Hematopoietic multipotent progenitor cell treated with erythropoietin and hydrocortisone succinate and interleukin-3 and kit ligand, for 17 days (in vitro differentiated cells): ENCODE measurements around the gene SNRNP25.

Experiments used
- DNase-seq: peaks from one replicate; pipeline ENCODE4 v3.0.0-alpha.2; 2015; ENCODE audit warnings: low spot score

The SNRNP25 gene

DNA sequence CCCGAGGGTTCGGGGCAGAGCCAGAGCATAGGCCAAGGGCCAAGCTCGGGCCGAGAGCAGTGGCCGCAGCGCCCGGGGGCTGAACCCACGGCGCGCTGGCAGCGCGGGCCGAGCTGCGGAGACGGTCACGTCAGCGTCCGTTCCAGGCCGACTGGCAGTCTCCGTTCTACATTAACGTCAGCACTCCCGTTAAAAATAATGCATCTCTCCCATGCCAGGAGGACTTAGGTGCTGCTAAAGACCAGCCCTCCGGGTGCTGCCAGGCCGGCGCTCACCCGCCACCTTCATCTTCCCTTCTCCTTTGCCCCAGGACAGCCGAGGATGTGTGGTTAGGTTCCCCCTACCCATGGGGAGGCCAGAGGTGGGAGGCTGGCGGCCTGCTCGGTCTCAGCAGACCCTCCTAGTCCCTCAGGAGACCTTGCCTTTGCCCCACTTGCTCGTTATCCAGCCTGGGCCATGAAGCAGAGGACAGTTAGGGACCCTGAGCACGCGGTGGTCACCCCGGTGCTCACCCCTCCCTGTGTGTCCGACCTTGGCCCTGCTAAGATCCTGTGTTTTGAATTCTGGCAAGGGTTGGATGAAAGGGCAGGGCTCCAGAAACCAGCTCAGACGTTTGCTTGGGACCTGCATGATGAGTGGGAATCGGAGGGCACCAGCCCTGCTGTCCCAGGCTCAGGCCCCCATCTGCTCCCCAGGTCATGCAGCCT lies 25.0 kb downstream of the SNRNP25 start:
- DNase-seq = no peak

GRCh38 chr16:79151-80054 lies 25.8 kb downstream of the SNRNP25 start:
- no peak for DNase-seq

GRCh38 chr16:83060-83603 lies 29.5 kb downstream of the SNRNP25 start:
- DNase-seq = no peak

DNA sequence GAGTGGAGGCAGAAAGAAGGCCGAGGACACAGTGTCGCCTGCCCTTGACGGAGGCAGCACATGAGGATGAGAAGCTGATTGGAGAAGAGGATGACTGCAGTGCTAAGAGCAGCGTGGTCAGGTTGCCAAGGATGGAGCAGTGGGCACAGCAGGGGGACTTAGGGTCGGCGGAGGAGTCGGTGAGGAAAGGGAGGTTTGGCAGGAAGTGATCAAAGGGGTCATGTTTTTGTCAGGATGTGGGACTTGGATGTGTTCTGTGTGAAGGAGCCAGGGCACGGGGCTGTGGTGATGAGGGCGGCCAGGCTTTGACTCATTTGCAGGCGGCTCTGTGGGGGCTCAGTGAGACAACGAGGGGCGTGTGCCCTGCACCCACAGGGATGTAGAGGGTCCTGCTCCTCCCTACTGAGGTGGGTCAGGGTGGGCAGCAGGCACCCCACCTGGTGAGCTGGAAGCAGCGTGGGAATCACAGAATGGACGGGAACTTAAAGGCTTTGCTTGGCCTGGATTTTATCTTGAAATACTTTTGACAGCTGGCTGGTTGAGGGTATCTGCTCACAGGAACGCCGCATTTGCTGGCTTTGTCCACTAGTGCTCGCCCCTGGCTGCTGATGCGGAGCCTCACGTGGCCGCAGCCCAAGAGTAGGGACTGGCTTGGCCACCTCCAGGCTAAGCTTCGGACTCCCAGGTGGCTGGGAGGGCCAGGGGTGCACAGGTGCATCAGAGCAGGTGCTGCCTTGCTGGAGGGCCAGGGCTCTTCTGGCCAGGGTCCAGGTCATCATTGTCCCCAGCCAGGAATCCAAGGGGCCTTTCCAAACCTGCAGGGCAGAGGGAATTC lies 30.4 kb downstream of the SNRNP25 start:
- DNase-seq = no peak

GRCh38 chr16:84718-85406 lies 31.2 kb downstream of the SNRNP25 start:
- no peak for DNase-seq

DNA sequence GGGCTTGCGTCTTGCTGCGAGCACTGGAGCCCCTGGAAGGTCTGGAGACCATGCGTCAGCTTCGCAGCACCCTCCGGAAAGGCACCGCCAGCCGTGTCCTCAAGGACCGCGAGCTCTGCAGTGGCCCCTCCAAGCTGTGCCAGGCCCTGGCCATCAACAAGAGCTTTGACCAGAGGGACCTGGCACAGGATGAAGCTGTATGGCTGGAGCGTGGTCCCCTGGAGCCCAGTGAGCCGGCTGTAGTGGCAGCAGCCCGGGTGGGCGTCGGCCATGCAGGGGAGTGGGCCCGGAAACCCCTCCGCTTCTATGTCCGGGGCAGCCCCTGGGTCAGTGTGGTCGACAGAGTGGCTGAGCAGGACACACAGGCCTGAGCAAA lies 31.8 kb downstream of the SNRNP25 start:
- DNase-seq = no peak

DNA sequence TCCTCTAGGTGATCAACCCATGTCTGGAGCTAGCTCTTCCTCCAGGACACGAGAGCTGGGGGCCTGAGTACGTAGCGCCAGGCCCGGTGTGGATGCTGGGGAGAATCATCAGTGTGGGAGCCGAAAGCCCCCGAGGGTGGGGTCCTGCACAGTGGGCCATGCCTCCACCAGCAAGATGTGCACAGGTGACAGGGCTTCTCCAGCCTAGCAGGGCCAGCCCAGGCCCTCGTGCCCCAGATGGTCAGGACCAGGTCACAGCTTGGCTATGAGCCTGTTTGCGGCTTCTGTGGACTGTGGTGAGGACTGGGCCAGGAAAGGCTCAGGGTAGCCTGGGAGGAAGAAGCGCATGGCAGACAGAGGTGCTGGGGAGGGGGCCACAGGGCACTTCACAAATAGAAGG lies 32.2 kb downstream of the SNRNP25 start:
- no peak for DNase-seq

DNA sequence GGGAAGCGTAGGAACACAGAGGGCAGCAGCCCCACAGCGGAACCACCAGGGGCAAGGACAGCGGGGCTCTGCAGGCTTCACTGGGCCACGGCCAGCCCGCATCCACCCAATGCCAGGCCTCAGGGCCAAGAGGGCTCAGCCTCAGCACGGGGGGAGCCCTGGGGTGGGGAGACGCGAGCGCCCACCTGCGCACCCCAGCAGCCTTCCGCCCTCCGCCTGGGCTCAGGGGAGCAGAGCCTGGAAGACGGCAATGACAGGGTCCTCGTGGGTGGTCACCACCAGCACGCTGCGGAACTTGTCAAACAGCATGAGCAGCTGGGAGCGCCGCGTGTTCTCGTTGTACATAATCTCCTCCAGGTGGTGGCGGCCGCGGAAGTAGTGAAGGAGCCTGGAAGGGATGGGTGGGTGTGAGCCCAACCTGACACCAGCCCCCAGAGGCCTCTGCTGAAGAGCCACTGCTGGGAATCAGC lies 32.9 kb downstream of the SNRNP25 start:
- no peak for DNase-seq

GRCh38 chr16:88613-89012 lies 35.0 kb downstream of the SNRNP25 start:
- no peak for DNase-seq

DNA sequence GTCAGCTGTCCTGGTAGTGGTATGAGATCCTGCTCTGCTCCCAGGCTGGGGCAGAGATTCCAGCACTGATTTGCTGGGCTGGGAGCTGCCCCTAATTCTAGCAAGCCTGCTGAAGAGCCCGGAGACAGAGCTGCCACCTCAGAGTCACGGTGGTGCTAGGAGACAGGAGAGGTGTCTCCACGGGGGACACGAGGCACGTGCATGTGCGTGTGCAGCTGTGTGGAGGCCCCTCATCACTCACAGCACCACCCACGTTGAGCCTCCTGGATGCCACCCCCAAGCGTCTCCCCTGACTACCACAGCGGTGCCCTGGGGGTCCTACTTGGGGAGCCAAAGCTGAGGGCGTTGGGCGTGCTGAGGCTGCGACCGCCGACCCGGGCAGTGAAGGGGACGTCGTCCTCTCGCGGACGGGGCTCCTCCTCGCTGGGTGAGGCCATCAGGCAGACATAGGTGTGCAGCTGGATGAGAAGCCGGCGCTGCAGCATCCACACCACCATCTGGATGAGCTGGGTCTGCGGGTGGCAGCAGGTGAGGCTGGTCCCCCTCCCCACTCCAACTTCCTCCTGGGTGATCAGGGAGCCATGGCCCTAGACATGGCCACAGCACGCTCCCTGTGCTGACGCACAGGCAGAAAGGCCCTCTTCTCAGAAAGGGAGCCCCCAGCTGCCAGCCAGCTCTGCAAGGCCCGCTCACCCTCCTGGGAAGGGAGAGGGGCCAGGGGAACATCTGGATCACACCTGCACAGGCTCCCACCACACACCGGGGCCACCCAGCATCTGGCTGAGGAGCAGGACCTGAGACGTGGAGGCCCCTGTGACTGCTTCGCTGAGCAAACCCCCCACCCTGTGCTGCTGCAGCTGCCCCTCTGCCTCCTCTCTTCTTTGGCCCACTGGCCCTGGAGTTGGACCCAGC lies 36.0 kb downstream of the SNRNP25 start:
- DNase-seq = no peak

DNA sequence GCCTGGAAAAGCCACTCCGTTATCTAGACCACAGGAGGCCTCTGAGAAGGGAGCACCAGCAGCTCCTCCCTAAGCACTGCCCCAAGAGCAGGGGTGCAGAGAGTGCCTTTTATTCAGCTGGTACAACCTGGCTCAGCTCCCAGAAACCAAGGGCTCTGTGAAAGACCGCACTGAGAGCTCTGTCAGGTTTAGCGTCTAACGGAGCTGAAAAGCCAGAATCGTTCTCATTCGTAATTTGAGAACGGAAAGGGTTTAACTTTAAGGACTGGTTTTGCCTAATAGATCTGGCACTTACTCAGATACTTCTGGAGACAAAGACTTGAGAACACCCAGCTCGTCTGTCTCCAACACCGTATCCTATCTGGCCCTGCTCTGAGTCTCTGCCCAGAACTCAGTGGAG lies 37.9 kb downstream of the SNRNP25 start:
- peak; percentile 60 for DNase-seq

GRCh38 chr16:92431-93339 lies 39.1 kb downstream of the SNRNP25 start:
- no peak for DNase-seq

DNA sequence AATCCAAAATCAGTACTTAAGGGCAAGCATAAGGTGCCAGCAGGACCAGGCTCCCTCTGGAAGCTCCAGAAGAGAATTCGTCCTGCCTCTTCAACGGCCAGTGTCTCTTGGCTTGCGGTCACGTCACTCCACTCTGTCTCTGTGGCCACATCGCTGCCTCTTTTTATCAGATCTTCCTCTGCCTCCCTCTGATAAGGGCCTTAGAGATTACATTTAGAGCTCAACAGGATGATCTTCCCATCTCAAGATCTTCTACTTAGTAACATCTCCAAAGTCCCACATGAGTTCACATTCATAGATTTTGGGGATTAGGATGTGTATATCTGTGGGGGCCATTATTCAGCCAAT lies 41.3 kb downstream of the SNRNP25 start:
- DNase-seq = no peak

GRCh38 chr16:96935-97381 lies 43.3 kb downstream of the SNRNP25 start:
- DNase-seq = peak; percentile 97

DNA sequence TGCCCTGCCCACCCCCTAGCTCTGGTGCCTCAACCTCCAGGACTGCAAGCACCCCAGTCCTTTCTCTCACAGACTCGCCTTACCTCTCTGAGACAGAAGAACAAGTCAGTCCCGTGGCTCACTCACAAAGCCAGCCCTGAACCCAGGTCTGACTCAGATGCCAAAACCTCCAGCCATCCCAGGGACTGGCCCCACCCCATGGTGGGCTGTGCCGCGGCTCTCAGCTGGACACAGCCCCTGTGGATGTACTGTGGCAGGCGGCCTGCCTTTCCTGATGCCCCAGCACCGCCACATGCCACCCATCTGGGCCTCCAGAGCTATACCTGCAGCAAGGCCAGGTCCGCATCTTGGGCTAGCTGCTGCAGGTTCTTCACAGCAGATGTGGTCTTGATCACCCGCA lies 44.2 kb downstream of the SNRNP25 start:
- DNase-seq = no peak

DNA sequence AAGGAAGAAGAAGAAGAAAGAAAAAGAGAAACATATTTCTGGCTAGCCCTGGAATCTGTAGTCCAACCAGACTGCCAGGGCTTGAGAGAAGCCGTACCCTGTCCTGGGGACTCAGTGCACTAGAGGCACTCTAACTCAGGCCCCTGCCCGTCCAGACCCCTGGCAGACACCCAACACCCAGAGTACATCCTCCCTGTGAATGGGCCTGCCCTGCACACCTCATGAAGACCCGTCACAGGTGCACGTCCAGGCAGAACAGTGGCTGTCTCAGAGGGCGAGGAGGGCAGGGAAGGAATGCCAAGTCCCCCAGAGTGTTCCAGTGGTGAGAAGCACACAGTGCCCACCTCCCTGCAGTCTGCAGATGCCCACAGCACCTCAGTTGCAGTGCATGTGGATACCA lies 47.4 kb downstream of the SNRNP25 start:
- no peak for DNase-seq

DNA sequence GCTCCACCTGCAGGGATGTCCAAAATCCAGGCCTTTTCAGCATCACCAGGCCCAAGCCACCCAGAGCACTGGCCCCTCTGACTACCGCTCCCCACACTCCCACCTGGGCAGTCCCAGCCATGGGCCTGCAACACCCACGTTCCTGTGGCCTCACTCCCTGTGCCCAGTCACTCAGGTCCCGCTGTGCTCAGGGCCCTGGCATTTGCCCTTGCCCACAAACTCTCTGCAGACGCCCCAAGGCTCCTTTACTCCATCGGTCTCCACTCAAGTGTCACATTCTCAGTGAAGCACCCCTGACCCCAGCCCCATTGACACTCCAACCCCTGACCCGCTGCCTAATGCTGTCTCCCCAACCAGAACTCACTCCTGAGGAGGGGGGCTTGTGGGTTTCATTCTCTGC lies 48.0 kb downstream of the SNRNP25 start:
- DNase-seq = no peak

DNA sequence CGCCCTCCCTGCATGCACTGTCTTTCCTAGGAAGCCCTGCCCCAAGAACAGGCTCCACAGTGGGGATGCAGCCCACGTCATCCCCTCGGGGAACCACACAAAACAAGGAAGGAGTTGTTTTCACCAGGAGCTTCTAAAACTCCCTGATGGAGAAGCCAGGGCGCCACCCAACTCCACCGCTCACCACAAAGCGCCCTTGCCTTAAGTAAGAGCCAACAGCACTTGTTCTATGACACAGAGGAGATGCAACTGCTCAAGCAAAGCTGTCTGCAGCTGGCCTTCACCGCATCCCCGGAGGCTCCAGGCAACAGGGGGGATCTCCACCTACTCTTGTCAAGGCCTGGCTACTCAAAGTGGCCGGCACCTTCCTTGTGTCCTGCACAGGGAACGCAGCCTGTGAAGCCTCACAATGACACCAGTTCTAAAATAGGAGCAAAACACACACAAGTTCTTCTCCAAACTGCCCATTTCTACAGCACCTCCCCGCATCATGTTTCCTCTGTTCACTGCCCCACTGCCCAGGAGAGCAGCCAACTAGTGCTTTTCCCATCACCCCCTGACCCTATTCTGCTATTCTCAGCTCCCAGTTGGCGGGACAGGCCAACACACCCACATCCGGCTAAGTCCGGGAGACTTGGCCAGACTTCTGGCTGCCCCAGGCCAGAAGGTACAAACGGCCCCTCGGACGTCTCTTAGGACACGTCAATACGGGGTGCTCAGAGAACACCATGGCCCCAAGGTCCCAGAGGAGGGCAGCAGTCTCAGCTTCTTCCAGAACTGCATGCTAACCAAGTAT lies 48.6 kb downstream of the SNRNP25 start:
- peak; percentile 26 for DNase-seq

- no peak for DNase-seq
These were observed 50.7 kb downstream of the SNRNP25 start for GRCh38 chr16:104355-104754.
